Loucy (cell line): ENCODE measurements around the gene NDST1.

Source experiments
- H2AFZ ChIP-seq: fragments of 200-600 bp; sonication (generic); 2 replicates; pipeline ENCODE4 v1.6.0; 2016; ENCODE audit warnings: antibody characterized with exemption, mild to moderate bottlenecking, low read length, moderate library complexity
- H3F3A ChIP-seq: fragments of 200-600 bp; 2 replicates; pipeline ENCODE4 v1.6.0; 2016; ENCODE audit warnings: antibody characterized with exemption, low read depth, mild to moderate bottlenecking
- H3K27me3 ChIP-seq: fragments of 200-600 bp; sonication (generic); 2 replicates; pipeline ENCODE4 v1.6.1; 2014; ENCODE audit warnings: low read length, mild to moderate bottlenecking; ENCODE audit not compliant: insufficient read depth, poor library complexity, severe bottlenecking
- H3K36me3 ChIP-seq: fragments of 200-600 bp; sonication (generic); 2 replicates; pipeline ENCODE4 v1.6.1; 2016; ENCODE audit warnings: low read length; ENCODE audit not compliant: insufficient read depth
- H3K4me1 ChIP-seq: fragments of 200-600 bp; sonication (generic); 2 replicates; pipeline ENCODE4 v1.5.1; 2014; ENCODE audit warnings: low read length, mild to moderate bottlenecking; ENCODE audit not compliant: insufficient read depth, poor library complexity, severe bottlenecking
- H3K4me2 ChIP-seq: fragments of 200-600 bp; sonication (generic); 2 replicates; pipeline ENCODE4 v1.6.0; 2014; ENCODE audit warnings: antibody characterized with exemption, low read length, low read depth, mild to moderate bottlenecking; ENCODE audit not compliant: poor library complexity, severe bottlenecking
- H3K4me3 ChIP-seq: fragments of 200-600 bp; sonication (generic); 2 replicates; pipeline ENCODE4 v1.5.1; 2014; ENCODE audit warnings: low read length, mild to moderate bottlenecking, mixed read lengths; ENCODE audit not compliant: poor library complexity, severe bottlenecking
- H3K79me2 ChIP-seq: fragments of 200-600 bp; sonication (generic); 2 replicates; pipeline ENCODE4 v1.6.1; 2014; ENCODE audit warnings: low read length; ENCODE audit not compliant: insufficient read depth
- H3K9ac ChIP-seq: fragments of 200-600 bp; sonication (generic); 2 replicates; pipeline ENCODE4 v1.6.0; 2014; ENCODE audit warnings: mild to moderate bottlenecking, low read depth, low read length, moderate library complexity; ENCODE audit not compliant: poor library complexity, severe bottlenecking
- H3K9me2 ChIP-seq: fragments of 200-600 bp; sonication (generic); replicated peaks from 2 replicates; pipeline ENCODE4 v1.6.1; 2016; ENCODE audit warnings: low read depth, low read length, mixed read lengths
- H3K9me3 ChIP-seq: fragments of 200-600 bp; sonication (generic); 2 replicates; pipeline ENCODE4 v1.6.1; 2014; ENCODE audit warnings: mild to moderate bottlenecking, antibody characterized with exemption, low read length, low read depth; ENCODE audit not compliant: insufficient read depth
- H4K20me1 ChIP-seq: fragments of 200-600 bp; sonication (generic); 2 replicates; pipeline ENCODE4 v1.6.0; 2014; ENCODE audit warnings: antibody characterized with exemption, low read length, mild to moderate bottlenecking; ENCODE audit not compliant: insufficient read depth, poor library complexity, severe bottlenecking
- EZH2phosphoT487 ChIP-seq: fragments of 200-600 bp; IDR thresholded peaks from 2 replicates; pipeline ENCODE4 v1.6.1; 2018; ENCODE audit warnings: antibody characterized with exemption, mild to moderate bottlenecking, moderate library complexity, borderline replicate concordance
- TF ChIP-seq, protein P1 (sequence below): fragments of 200-600 bp; sonication (generic); conservative IDR thresholded peaks from 2 replicates; pipeline ENCODE4 v1.5.1; 2014; ENCODE audit warnings: mild to moderate bottlenecking, antibody characterized with exemption, low read length

The NDST1 gene

DNA sequence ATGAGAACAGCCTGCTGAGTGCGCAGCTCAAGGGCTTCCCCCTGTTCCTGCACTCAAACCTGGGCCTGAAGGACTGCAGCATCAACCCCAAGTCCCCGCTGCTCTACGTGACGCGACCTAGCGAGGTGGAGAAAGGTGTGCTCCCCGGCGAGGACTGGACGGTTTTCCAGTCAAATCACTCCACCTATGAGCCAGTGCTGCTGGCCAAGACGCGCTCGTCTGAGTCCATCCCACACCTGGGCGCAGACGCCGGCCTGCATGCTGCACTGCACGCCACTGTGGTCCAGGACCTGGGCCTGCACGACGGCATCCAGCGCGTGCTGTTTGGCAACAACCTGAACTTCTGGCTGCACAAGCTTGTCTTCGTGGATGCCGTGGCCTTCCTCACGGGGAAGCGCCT lies 19.9 kb downstream of the NDST1 start:
- no peaks in the 10 kb centered on the region for H3F3A ChIP-seq
- H3K9me3 ChIP-seq, result no peaks in the 10 kb centered on the region
- H4K20me1 ChIP-seq, result no peaks in the 10 kb centered on the region
- no peaks in the 10 kb centered on the region for H3K36me3 ChIP-seq
- H3K9ac ChIP-seq, result no peak overlapping the region
- no peaks in the 10 kb centered on the region for H3K4me1 ChIP-seq
- no peaks in the 10 kb centered on the region for H3K79me2 ChIP-seq
- no peaks in the 10 kb centered on the region for H3K27me3 ChIP-seq
- TF ChIP-seq EZH2phosphoT487, result no peak
- TF ChIP-seq, protein P1, sequence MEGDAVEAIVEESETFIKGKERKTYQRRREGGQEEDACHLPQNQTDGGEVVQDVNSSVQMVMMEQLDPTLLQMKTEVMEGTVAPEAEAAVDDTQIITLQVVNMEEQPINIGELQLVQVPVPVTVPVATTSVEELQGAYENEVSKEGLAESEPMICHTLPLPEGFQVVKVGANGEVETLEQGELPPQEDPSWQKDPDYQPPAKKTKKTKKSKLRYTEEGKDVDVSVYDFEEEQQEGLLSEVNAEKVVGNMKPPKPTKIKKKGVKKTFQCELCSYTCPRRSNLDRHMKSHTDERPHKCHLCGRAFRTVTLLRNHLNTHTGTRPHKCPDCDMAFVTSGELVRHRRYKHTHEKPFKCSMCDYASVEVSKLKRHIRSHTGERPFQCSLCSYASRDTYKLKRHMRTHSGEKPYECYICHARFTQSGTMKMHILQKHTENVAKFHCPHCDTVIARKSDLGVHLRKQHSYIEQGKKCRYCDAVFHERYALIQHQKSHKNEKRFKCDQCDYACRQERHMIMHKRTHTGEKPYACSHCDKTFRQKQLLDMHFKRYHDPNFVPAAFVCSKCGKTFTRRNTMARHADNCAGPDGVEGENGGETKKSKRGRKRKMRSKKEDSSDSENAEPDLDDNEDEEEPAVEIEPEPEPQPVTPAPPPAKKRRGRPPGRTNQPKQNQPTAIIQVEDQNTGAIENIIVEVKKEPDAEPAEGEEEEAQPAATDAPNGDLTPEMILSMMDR, result no peak
- H3K4me2 ChIP-seq, result no peak overlapping the region
- H3K4me3 ChIP-seq, result no peak overlapping the region
- H2AFZ ChIP-seq, result no peak overlapping the region
- H3K9me2 ChIP-seq, result no peaks in the 10 kb centered on the region

DNA sequence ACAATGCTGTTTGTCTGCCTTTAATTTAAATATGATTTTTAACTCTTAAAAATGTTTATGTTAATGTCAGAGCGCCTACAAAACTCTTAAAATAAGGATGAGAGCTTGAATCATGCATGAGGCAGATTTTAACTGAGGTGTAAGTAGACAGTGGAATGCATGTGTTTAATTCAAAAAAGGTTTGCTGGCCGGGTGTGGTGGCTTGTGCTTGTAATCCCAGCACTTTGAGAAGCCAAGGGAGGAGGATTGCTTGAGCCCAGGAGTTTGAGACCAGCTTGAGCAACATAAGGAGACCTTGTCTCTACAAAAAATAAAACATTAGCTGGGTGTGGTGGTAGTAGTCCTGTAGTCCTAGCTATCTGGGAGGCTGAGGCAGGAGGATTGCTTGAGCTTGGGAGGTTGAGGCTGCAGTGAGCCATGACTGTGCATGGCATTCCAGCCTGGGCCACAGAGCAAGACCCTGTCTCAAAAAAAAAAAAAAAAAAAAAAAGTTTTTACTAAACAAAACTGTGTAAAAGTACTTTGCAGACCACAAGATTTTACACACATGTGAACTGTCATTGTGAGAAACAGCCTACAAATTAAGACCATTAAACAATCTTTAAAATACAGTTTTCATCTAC lies 21.1 kb downstream of the NDST1 start:
- no peak overlapping the region for H3K4me3 ChIP-seq
- no peaks in the 10 kb centered on the region for H3K27me3 ChIP-seq
- H3K4me2 ChIP-seq, result no peak overlapping the region
- H3K9me3 ChIP-seq, result no peaks in the 10 kb centered on the region
- H2AFZ ChIP-seq, result no peak overlapping the region
- TF ChIP-seq, protein P1, result no peak
- no peak for TF ChIP-seq EZH2phosphoT487
- H3K36me3 ChIP-seq, result no peaks in the 10 kb centered on the region
- H3K4me1 ChIP-seq, result no peaks in the 10 kb centered on the region
- H3K79me2 ChIP-seq, result no peaks in the 10 kb centered on the region
- H3F3A ChIP-seq, result no peaks in the 10 kb centered on the region
- H3K9me2 ChIP-seq, result no peaks in the 10 kb centered on the region
- no peak overlapping the region for H3K9ac ChIP-seq
- H4K20me1 ChIP-seq, result no peaks in the 10 kb centered on the region

DNA sequence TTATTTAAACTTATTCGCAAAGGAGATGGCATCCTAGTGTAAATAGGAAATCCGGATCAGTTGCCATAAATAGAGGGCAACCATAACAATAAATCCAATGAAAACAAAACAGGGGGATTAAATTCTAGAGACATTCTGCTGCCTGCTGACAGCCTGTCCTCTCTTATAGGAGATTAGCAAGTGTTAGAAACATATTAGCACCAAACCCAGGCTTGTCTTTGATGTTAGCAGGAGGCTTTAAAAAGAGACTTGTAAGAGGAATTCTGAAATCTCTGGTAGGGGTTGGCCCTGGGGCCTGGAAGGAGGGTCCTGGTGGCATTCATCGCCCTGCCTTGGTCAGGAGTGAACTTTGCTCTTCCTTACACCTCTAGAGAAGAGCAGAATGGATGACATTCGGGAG lies 21.6 kb downstream of the NDST1 start:
- H3K36me3 ChIP-seq, result no peaks in the 10 kb centered on the region
- H3K79me2 ChIP-seq, result no peaks in the 10 kb centered on the region
- no peaks in the 10 kb centered on the region for H3K27me3 ChIP-seq
- H3K9me3 ChIP-seq, result no peaks in the 10 kb centered on the region
- no peaks in the 10 kb centered on the region for H3K9me2 ChIP-seq
- H3K4me3 ChIP-seq, result no peak overlapping the region
- no peak for TF ChIP-seq EZH2phosphoT487
- TF ChIP-seq, protein P1, result no peak
- no peaks in the 10 kb centered on the region for H4K20me1 ChIP-seq
- H3K4me1 ChIP-seq, result no peaks in the 10 kb centered on the region
- no peak overlapping the region for H3K4me2 ChIP-seq
- H3F3A ChIP-seq, result no peaks in the 10 kb centered on the region
- H2AFZ ChIP-seq, result no peak overlapping the region
- no peak overlapping the region for H3K9ac ChIP-seq
